Nephron (organoid): ENCODE data around the gene CLK4.
"Not testable (repeated sequence)": the region's sequence is repeated elsewhere in the genome, so short reads cannot be mapped to it uniquely, and the experiment has no call there.

Experiments
- H3K27ac Mint-ChIP-seq, 3 experiments: 2 replicates each; pipeline ENCODE4 v1.8.0; 2020; ENCODE audit warnings: mixed read lengths in 3 of 3, mild to moderate bottlenecking in 2 of 3, moderate library complexity in 1 of 3
- H3K27me3 Mint-ChIP-seq: 2 replicates; pipeline ENCODE4 v1.8.0; 2021; ENCODE audit warnings: low read depth, mild to moderate bottlenecking, moderate library complexity, mixed read lengths
- H3K36me3 Mint-ChIP-seq: 2 replicates; pipeline ENCODE4 v1.8.0; 2020; ENCODE audit warnings: low read depth, mixed read lengths
- H3K4me1 Mint-ChIP-seq: 2 replicates; pipeline ENCODE4 v1.8.0; 2020; ENCODE audit warnings: mixed read lengths
- H3K4me3 Mint-ChIP-seq, 3 experiments: 2 replicates each; pipeline ENCODE4 v1.8.0; 2020; ENCODE audit warnings: mild to moderate bottlenecking in 3 of 3, mixed read lengths in 3 of 3, moderate library complexity in 2 of 3
- H3K9me3 Mint-ChIP-seq: 2 replicates; pipeline ENCODE4 v1.8.0; 2020; ENCODE audit warnings: mixed read lengths
- CTCF ChIP-seq, 3 experiments: fragments of 200-600 bp; sonication (generic); IDR thresholded peaks; one replicate each; pipeline ENCODE4 v1.5.0; 2021; ENCODE audit warnings: antibody characterized with exemption in 3 of 3; ENCODE audit not compliant: unreplicated experiment in 3 of 3

CLK4 gene

GRCh38 chr5:178590141-178590923, 36.5 kb downstream of the CLK4 start, which contains the start of gene COL23A1:
Gene COL23A1 (minus strand): TSS chr5:178590393.
- Mint-ChIP-seq H3K4me1 (peaks cover 50% of the 10 kb centered on the region), H3K36me3 (peaks cover 23% of the 10 kb centered on the region), H3K4me3 (peak within 1 kb of the TSS; percentile 90 to 98 (median 96)), H3K9me3 (peaks cover 15% of the 10 kb centered on the region), H3K27ac (peak within 1 kb of the TSS; percentile 76 to 93 (median 80)), H3K27me3 (peaks cover 34% of the 10 kb centered on the region)
- peak; percentile 78 to 95 (median 88) for TF ChIP-seq CTCF (IDR thresholded peaks at IDR 0.05; ENCODE audit: unreplicated experiment in 3 of 3)

- H3K9me3 Mint-ChIP-seq, result peaks cover 7% of the 10 kb centered on the region
- peak in 2 of 3 experiments; percentile 18 to 27 for TF ChIP-seq CTCF (IDR thresholded peaks at IDR 0.05; ENCODE audit: unreplicated experiment in 3 of 3)
- H3K36me3 Mint-ChIP-seq, result peaks cover 14% of the 10 kb centered on the region
- peaks cover 34% of the 10 kb centered on the region for H3K27me3 Mint-ChIP-seq
- peaks cover 50% of the 10 kb centered on the region for H3K4me1 Mint-ChIP-seq
- H3K4me3 Mint-ChIP-seq, result peak overlapping the region; percentile 84 to 86 (median 85)
- peak overlapping the region in 1 of 3 experiments; percentile 62 for H3K27ac Mint-ChIP-seq
Observed at GRCh38 chr5:178589180-178590140, 37.4 kb downstream of the CLK4 start.

GRCh38 chr5:178588769-178589168, 38.1 kb downstream of the CLK4 start:
- Mint-ChIP-seq H3K9me3 (no peaks in the 10 kb centered on the region), H3K27me3 (peaks cover 34% of the 10 kb centered on the region), H3K4me1 (peaks cover 50% of the 10 kb centered on the region), H3K36me3 (peaks cover 7% of the 10 kb centered on the region), H3K27ac (peak overlapping the region; percentile 11 to 62 (median 23)), H3K4me3 (peak overlapping the region; percentile 84 to 86 (median 85))
- no peak for TF ChIP-seq CTCF (IDR thresholded peaks at IDR 0.05; ENCODE audit: unreplicated experiment in 3 of 3)

- no peak for TF ChIP-seq CTCF (IDR thresholded peaks at IDR 0.05; ENCODE audit: unreplicated experiment in 3 of 3)
- Mint-ChIP-seq H3K9me3 (no peaks in the 10 kb centered on the region), H3K27ac (peak overlapping the region; percentile 11 to 58 (median 23)), H3K27me3 (peaks cover 37% of the 10 kb centered on the region), H3K4me3 (peak overlapping the region; percentile 84 to 86 (median 85)), H3K36me3 (peaks cover 2% of the 10 kb centered on the region), H3K4me1 (peaks cover 50% of the 10 kb centered on the region)
Observed at GRCh38 chr5:178587763-178588611, 38.9 kb downstream of the CLK4 start.

- Mint-ChIP-seq H3K27ac (peak overlapping the region; percentile 0 to 76 (median 62)), H3K27me3 (peaks cover 40% of the 10 kb centered on the region), H3K36me3 (no peaks in the 10 kb centered on the region), H3K4me1 (peaks cover 50% of the 10 kb centered on the region), H3K4me3 (peak overlapping the region in 2 of 3 experiments; percentile 1 to 32), H3K9me3 (no peaks in the 10 kb centered on the region)
- no peak for TF ChIP-seq CTCF (IDR thresholded peaks at IDR 0.05; ENCODE audit: unreplicated experiment in 3 of 3)
Observed at GRCh38 chr5:178586396-178586795, 40.5 kb downstream of the CLK4 start.

GRCh38 chr5:178585421-178585820, 41.4 kb downstream of the CLK4 start:
- H3K4me1 Mint-ChIP-seq, result peaks cover 40% of the 10 kb centered on the region
- H3K27ac Mint-ChIP-seq, H3K4me3 Mint-ChIP-seq, H3K36me3 Mint-ChIP-seq, H3K9me3 Mint-ChIP-seq: not testable (repeated sequence)
- H3K27me3 Mint-ChIP-seq, result peaks cover 43% of the 10 kb centered on the region
